Omental fat pad (tissue), 4 donors: ENCODE results near the gene NUBPL. TPM values are rescaled to one million over a fixed set of nuclear protein-coding genes. Genes with fewer than 3 reads are reported as not detected.

Experiments
- ATAC-seq: fragments of 150-250 bp; one replicate; pipeline ENCODE4 v1.9.1; 2016; ENCODE audit warnings: mild to moderate bottlenecking, moderate library complexity; ENCODE audit not compliant: low FRiP score
- DNase-seq: peaks from one replicate; pipeline ENCODE4 v3.0.0-alpha.2; 2019; ENCODE audit warnings: low spot score
- CTCF ChIP-seq, 3 donors: fragments of 450-650 bp; IDR thresholded peaks; one replicate each; pipeline ENCODE4 v1.5.1; 2016 to 2017; ENCODE audit warnings: antibody characterized with exemption in 3 of 3, mild to moderate bottlenecking in 3 of 3, moderate library complexity in 2 of 3
- total RNA-seq, 4 donors: library from RNA; depleted of rRNA; stranded (reverse); fragments of >200 nt; gene quantifications; one replicate each; pipeline ENCODE4 v1.1.0, GENCODE V29; 2016

NUBPL gene
- total RNA-seq, 4 donors from 2014 or later = 9.0 to 12.9 (median 10.9) TPM

- ATAC-seq = no peak
- DNase-seq = no peak
- TF ChIP-seq CTCF (IDR thresholded peaks at IDR 0.05) = no peak
These were observed 266.1 kb downstream of the NUBPL start for GRCh38 chr14:31827325-31827724.

- DNase-seq (no peak), ATAC-seq (no peak)
- TF ChIP-seq CTCF (IDR thresholded peaks at IDR 0.05) = no peak
These were observed 268.0 kb downstream of the NUBPL start for GRCh38 chr14:31828946-31829868.

- no peak for DNase-seq
- ATAC-seq = no peak
- TF ChIP-seq CTCF (IDR thresholded peaks at IDR 0.05) = no peak
These were observed 273.4 kb downstream of the NUBPL start for GRCh38 chr14:31834616-31835015.

GRCh38 chr14:31835049-31835448 lies 273.8 kb downstream of the NUBPL start:
- no peak for TF ChIP-seq CTCF (IDR thresholded peaks at IDR 0.05)
- ATAC-seq (no peak), DNase-seq (no peak)

GRCh38 chr14:31837031-31837430 lies 275.8 kb downstream of the NUBPL start:
- ATAC-seq (no peak), DNase-seq (no peak)
- TF ChIP-seq CTCF (IDR thresholded peaks at IDR 0.05) = no peak

GRCh38 chr14:31842899-31843298 lies 281.7 kb downstream of the NUBPL start:
- ATAC-seq = no peak
- DNase-seq = no peak
- TF ChIP-seq CTCF (IDR thresholded peaks at IDR 0.05) = no peak
